Thyroid gland (tissue), 4 donors: ENCODE measurements around the gene TRIL. TPM values are rescaled to one million over a fixed set of nuclear protein-coding genes. Genes with fewer than 3 reads are reported as not detected.

ENCODE experiments used
- DNase-seq, 2 donors: peaks; one replicate each; pipeline ENCODE4 v3.0.0-alpha.2; 2019
- H3K27ac ChIP-seq, 3 donors: fragments of 200-600 bp; sonication (generic); 1 replicate in 2 of 3; 2 replicates in 1 of 3; pipeline ENCODE4 v1.5.1; 2016 to 2019; ENCODE audit warnings: mild to moderate bottlenecking in 1 of 3, moderate library complexity in 1 of 3
- H3K27me3 ChIP-seq: fragments of 200-600 bp; sonication (generic); one replicate; pipeline ENCODE4 v1.5.1; 2019
- H3K36me3 ChIP-seq, 2 donors: fragments of 200-600 bp; sonication (generic); one replicate each; pipeline ENCODE4 v1.5.1; 2016 to 2019
- H3K4me1 ChIP-seq, 2 donors: fragments of 200-600 bp; sonication (generic); one replicate each; pipeline ENCODE4 v1.5.1; 2017 to 2019
- H3K4me3 ChIP-seq, 3 donors: fragments of 200-600 bp; sonication (generic); replicated peaks in 1 of 3; 1 replicate in 2 of 3; 2 replicates in 1 of 3; pipeline ENCODE4 v1.5.1; 2016; ENCODE audit warnings: mild to moderate bottlenecking in 1 of 3
- H3K9me3 ChIP-seq: fragments of 200-600 bp; sonication (generic); one replicate; pipeline ENCODE4 v1.5.1; 2017
- CTCF ChIP-seq, 6 experiments: fragments of 200-600 bp in 3 of 6; fragments of 450-650 bp in 3 of 6; sonication (generic) in 3 of 6; IDR thresholded peaks; one replicate each; pipeline ENCODE4 v1.5.1; 2016 to 2019; ENCODE audit warnings: antibody characterized with exemption in 6 of 6, mild to moderate bottlenecking in 2 of 6, inconsistent platforms in 1 of 6, moderate library complexity in 1 of 6
- POLR2A ChIP-seq, 2 donors: fragments of 450-650 bp; IDR thresholded peaks; one replicate each; pipeline ENCODE4 v1.6.1; 2017; ENCODE audit warnings: antibody characterized with exemption in 2 of 2, mild to moderate bottlenecking in 2 of 2, moderate library complexity in 1 of 2
- WGBS, 2 donors: methylation state at CpG; one replicate each; pipeline ENCODE4 v1.1.5; 2017; 5-methylcytosine and 5-hydroxymethylcytosine counted together
- intact Hi-C: fragments of 100-400 bp; cut with DNase I; formaldehyde crosslinking; loops from one replicate; pipeline ENCODE4 v1.15.1; 2023
- total RNA-seq, 4 donors: library from RNA; depleted of rRNA; stranded (reverse); fragments of >200 nt; gene quantifications; one replicate each; pipeline ENCODE4 v1.2.3, GENCODE V29; 2016

Gene TRIL
- total RNA-seq, 4 donors from 2014 or later: 3.3 to 11.0 (median 9.7) TPM

- Histone ChIP-seq H3K27me3 (no peaks in the 10 kb centered on the region), H3K4me3 (no peak overlapping the region), H3K36me3 (no peaks in the 10 kb centered on the region), H3K9me3 (no peaks in the 10 kb centered on the region), H3K4me1 (peaks cover 5 to 22% of the 10 kb centered on the region in 2 donors), H3K27ac (peak overlapping the region in 1 of 3 donors; percentile 27)
- DNase-seq: peak in 1 of 2 donors; percentile 14
- 84 to 89% methylated on average over 4 of the region's 4 CpGs for WGBS, 2 donors
- TF ChIP-seq POLR2A (IDR thresholded peaks at IDR 0.05) (no peak), CTCF (IDR thresholded peaks at IDR 0.05) (no peak)
- intact Hi-C loops: no loop called here
Observed at GRCh38 chr7:28988810-28989209, 30.7 kb upstream of the TRIL start.

DNA sequence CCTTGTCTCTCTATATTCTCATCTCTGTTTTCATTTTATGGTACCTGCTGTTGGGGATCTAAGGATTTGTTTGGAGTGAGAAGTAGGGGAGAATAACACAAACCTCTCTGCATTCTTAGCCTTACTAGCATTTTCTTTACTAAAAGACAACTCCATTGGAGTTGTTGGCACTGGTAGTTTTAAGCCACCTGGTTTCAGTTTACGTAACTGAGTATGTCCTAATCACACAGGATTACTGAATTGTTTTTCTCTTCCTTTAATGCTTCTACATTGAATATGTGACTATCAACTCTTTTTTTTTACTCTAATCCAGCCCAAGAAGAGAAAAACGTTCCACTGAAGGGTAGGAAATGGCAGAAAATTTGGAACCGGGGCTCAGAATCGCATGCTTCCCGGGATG, 30.0 kb upstream of the TRIL start:
- Histone ChIP-seq H3K4me1 (peaks cover 5 to 22% of the 10 kb centered on the region in 2 donors), H3K4me3 (no peak overlapping the region), H3K27ac (peak overlapping the region in 1 of 3 donors; percentile 27), H3K27me3 (no peaks in the 10 kb centered on the region), H3K9me3 (no peaks in the 10 kb centered on the region), H3K36me3 (no peaks in the 10 kb centered on the region)
- TF ChIP-seq CTCF (IDR thresholded peaks at IDR 0.05): no peak
- no peak for TF ChIP-seq POLR2A (IDR thresholded peaks at IDR 0.05)
- intact Hi-C loops: no loop called here
- WGBS, 2 donors: 84 to 92% methylated on average over 5 of the region's 5 CpGs
- DNase-seq: no peak

DNA sequence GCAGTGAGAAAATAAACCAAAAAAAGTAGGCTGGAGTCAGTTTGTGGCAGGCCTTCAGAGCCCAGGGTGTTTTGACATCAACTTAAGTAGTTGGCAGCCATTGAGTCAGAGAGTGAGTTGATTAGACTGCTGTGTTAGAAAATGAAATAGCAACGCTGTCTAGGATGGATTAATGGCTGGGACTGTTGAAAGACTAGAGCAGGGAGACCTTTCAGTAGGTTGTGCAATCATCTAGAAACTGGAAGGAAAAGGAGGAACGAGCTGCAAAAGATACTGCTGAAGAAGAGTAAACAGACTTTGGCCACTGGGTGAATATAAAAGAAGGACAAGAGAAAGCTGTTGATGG, 28.6 kb upstream of the TRIL start:
- Histone ChIP-seq H3K27ac (no peak overlapping the region), H3K36me3 (no peaks in the 10 kb centered on the region), H3K4me1 (peaks cover 5 to 22% of the 10 kb centered on the region in 2 donors), H3K4me3 (no peak overlapping the region), H3K27me3 (no peaks in the 10 kb centered on the region), H3K9me3 (no peaks in the 10 kb centered on the region)
- 26 to 47% methylated on average over 2 of the region's 2 CpGs for WGBS, 2 donors
- TF ChIP-seq CTCF (IDR thresholded peaks at IDR 0.05): no peak
- no peak for TF ChIP-seq POLR2A (IDR thresholded peaks at IDR 0.05)
- intact Hi-C loops: no loop called here
- DNase-seq: no peak

GRCh38 chr7:28986028-28986764, 28.1 kb upstream of the TRIL start:
- Histone ChIP-seq H3K36me3 (no peaks in the 10 kb centered on the region), H3K4me1 (peaks cover 5 to 22% of the 10 kb centered on the region in 2 donors), H3K4me3 (no peak overlapping the region), H3K27ac (peak overlapping the region in 1 of 3 donors; percentile 12), H3K27me3 (no peaks in the 10 kb centered on the region), H3K9me3 (no peaks in the 10 kb centered on the region)
- 71 to 75% methylated on average over 11 of the region's 11 CpGs for WGBS, 2 donors
- TF ChIP-seq CTCF (IDR thresholded peaks at IDR 0.05) (no peak), POLR2A (IDR thresholded peaks at IDR 0.05) (no peak)
- intact Hi-C loops: no loop called here
- DNase-seq: peak; percentile 12 to 56

GRCh38 chr7:28984631-28985030, 26.5 kb upstream of the TRIL start:
- no peaks in the 10 kb centered on the region for H3K9me3 ChIP-seq
- peak; percentile 58 to 67 for DNase-seq
- H3K27ac ChIP-seq: no peak overlapping the region
- H3K36me3 ChIP-seq: no peaks in the 10 kb centered on the region
- H3K27me3 ChIP-seq: no peaks in the 10 kb centered on the region
- H3K4me1 ChIP-seq: peaks cover 5 to 22% of the 10 kb centered on the region in 2 donors
- TF ChIP-seq POLR2A (IDR thresholded peaks at IDR 0.05) (no peak), CTCF (IDR thresholded peaks at IDR 0.05) (no peak)
- 48% methylated on average over 4 of the region's 4 CpGs for WGBS, 2 donors
- no peak overlapping the region for H3K4me3 ChIP-seq
- intact Hi-C loops: no loop called here
